ENCODE data around the gene STX18. TPM values are rescaled to one million over a fixed set of nuclear protein-coding genes. Genes with fewer than 3 reads are reported as not detected.

The STX18 gene
- total and polyA plus RNA-seq, 2 of the 13 experiments (the other 11 are each of a cell fraction or from before 2014, with no cell fraction given), result 23.9 to 37.1 TPM

DNA sequence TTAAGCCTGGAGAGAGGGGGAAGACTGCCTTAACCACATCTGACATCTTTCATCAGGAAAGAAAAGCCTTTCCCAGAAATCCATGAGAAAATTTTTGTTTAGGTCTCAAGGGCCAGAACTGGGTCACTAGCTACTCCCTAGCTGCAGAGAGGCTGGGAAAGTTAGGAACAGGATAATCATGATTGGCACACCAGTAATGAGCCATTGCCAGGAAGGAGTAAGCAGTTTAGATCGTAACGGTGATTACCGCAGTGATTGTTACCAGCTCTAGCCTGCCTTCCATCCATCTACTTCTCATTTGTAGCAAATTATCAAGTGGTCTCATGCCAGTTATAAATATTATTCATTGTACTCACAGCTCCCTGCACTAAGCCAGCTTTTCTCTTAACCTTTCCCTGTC is 22.7 kb upstream of the STX18 start:
- no peak overlapping the region for H3K4me3 ChIP-seq (replicated peaks in 1 of 3; ENCODE audit: insufficient read depth in 1 of 3, low read depth in 2 of 3, low read length in 3 of 3)
- no peaks in the 10 kb centered on the region; the same call in 1 of the 2 replicates for H4K20me1 ChIP-seq (ENCODE audit: insufficient read depth, low read length)
- ChIA-PET CTCF (ENCODE audit: low intra/inter-chr PET ratio, low total read pairs) (no interaction called here), POLR2A (no interaction called here)
- H3K9me3 ChIP-seq (ENCODE audit: low read length), result no peaks in the 10 kb centered on the region
- peaks cover under 1% of the 10 kb centered on the region for H3K4me1 ChIP-seq (ENCODE audit: insufficient read depth, low read length)
- no peak for FAIRE-seq
- WGBS (ENCODE audit: low lambda C conversion rate), result 100% methylated on average over 3 of the region's 3 CpGs
- no peak overlapping the region for H3K9ac ChIP-seq (ENCODE audit: insufficient read depth, low read depth, low read length)
- H3K27ac ChIP-seq (ENCODE audit: extremely low read length, insufficient read depth, low read length), result no peak overlapping the region
- no peaks in the 10 kb centered on the region for H3K27me3 ChIP-seq (ENCODE audit: control insufficient read depth in 1 of 2, insufficient read depth in 2 of 2, low read length in 2 of 2)
- no peak for DNase-seq (ENCODE audit: low spot score)
- peaks cover 1 to 17% of the 10 kb centered on the region in 2 experiments; a peak in 1 of 5 replicates for H3K36me3 ChIP-seq (replicated peaks in 1 of 2; ENCODE audit: control insufficient read depth in 1 of 2, insufficient read depth in 2 of 2, low read length in 2 of 2)
- BruUV-seq (replicated peaks), result no TSS peak
- H2AFZ ChIP-seq (ENCODE audit: low read length), result no peak overlapping the region
- ATAC-seq, result no peak
- in situ Hi-C loops (cut with HindIII; ENCODE audit: extremely low pct_ligation_motif_present, low pct_unique_long_range_greater_than_20kb) (loop anchor here (10.0 kb wide), 1 partner anchor 310 kb away; no protein-coding TSS in a partner anchor), intact Hi-C loops (cut with micrococcal nuclease; ENCODE audit: unreplicated experiment) (no loop called here)
- no peak overlapping the region for H3K4me2 ChIP-seq (ENCODE audit: low read depth, low read length)
- TF ChIP-seq MBNL3 (CRISPR knock-in tag; conservative IDR thresholded peaks at IDR 0.05) (no peak), RFXANK (CRISPR knock-in tag; IDR thresholded peaks at IDR 0.05) (no peak), ZNF263 (CRISPR knock-in tag; IDR thresholded peaks at IDR 0.05) (no peak), MYC (CRISPR knock-in tag; IDR thresholded peaks at IDR 0.05; ENCODE audit: borderline replicate concordance) (no peak), GTF2F1 (IDR thresholded peaks at IDR 0.05; ENCODE audit: low read length) (no peak), FOXP1 (IDR thresholded peaks at IDR 0.05) (no peak), FOXP1 (CRISPR knock-in tag; IDR thresholded peaks at IDR 0.05) (no peak), GZF1 (CRISPR knock-in tag; IDR thresholded peaks at IDR 0.05) (no peak), KLF16 (CRISPR knock-in tag; IDR thresholded peaks at IDR 0.05) (no peak), RFXAP (CRISPR knock-in tag; IDR thresholded peaks at IDR 0.05; ENCODE audit: borderline replicate concordance) (no peak)
- TF ChIP-seq, protein P1, sequence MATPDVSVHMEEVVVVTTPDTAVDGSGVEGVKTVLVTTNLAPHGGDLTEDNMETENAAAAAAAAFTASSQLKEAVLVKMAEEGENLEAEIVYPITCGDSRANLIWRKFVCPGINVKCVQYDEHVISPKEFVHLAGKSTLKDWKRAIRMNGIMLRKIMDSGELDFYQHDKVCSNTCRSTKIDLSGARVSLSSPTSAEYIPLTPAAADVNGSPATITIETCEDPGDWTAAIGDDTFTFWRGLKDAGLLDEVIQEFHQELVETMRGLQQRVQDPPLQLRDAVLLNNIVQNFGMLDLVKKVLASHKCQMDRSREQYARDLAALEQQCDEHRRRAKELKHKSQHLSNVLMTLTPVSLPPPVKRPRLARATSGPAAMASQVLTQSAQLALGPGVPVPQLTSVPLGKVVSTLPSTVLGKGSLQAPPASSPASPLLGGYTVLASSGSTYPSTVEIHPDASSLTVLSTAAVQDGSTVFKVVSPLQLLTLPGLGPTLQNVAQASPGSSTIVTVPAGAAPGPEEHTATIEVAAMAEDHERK (CRISPR knock-in tag; IDR thresholded peaks at IDR 0.05; ENCODE audit: low read depth), result no peak
- TF ChIP-seq, protein P2, sequence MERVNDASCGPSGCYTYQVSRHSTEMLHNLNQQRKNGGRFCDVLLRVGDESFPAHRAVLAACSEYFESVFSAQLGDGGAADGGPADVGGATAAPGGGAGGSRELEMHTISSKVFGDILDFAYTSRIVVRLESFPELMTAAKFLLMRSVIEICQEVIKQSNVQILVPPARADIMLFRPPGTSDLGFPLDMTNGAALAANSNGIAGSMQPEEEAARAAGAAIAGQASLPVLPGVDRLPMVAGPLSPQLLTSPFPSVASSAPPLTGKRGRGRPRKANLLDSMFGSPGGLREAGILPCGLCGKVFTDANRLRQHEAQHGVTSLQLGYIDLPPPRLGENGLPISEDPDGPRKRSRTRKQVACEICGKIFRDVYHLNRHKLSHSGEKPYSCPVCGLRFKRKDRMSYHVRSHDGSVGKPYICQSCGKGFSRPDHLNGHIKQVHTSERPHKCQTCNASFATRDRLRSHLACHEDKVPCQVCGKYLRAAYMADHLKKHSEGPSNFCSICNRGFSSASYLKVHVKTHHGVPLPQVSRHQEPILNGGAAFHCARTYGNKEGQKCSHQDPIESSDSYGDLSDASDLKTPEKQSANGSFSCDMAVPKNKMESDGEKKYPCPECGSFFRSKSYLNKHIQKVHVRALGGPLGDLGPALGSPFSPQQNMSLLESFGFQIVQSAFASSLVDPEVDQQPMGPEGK (CRISPR knock-in tag; IDR thresholded peaks at IDR 0.05), result no peak
- TF ChIP-seq, protein P3, sequence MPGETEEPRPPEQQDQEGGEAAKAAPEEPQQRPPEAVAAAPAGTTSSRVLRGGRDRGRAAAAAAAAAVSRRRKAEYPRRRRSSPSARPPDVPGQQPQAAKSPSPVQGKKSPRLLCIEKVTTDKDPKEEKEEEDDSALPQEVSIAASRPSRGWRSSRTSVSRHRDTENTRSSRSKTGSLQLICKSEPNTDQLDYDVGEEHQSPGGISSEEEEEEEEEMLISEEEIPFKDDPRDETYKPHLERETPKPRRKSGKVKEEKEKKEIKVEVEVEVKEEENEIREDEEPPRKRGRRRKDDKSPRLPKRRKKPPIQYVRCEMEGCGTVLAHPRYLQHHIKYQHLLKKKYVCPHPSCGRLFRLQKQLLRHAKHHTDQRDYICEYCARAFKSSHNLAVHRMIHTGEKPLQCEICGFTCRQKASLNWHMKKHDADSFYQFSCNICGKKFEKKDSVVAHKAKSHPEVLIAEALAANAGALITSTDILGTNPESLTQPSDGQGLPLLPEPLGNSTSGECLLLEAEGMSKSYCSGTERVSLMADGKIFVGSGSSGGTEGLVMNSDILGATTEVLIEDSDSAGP (CRISPR knock-in tag; IDR thresholded peaks at IDR 0.05; ENCODE audit: borderline replicate concordance), result no peak
- TF ChIP-seq, protein P4, sequence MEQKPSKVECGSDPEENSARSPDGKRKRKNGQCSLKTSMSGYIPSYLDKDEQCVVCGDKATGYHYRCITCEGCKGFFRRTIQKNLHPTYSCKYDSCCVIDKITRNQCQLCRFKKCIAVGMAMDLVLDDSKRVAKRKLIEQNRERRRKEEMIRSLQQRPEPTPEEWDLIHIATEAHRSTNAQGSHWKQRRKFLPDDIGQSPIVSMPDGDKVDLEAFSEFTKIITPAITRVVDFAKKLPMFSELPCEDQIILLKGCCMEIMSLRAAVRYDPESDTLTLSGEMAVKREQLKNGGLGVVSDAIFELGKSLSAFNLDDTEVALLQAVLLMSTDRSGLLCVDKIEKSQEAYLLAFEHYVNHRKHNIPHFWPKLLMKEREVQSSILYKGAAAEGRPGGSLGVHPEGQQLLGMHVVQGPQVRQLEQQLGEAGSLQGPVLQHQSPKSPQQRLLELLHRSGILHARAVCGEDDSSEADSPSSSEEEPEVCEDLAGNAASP (CRISPR knock-in tag; IDR thresholded peaks at IDR 0.05; ENCODE audit: borderline replicate concordance), result no peak
- H3K79me2 ChIP-seq (ENCODE audit: insufficient read depth, low read length), result no peaks in the 10 kb centered on the region

Measured in HepG2 (cell line).